DND-41 (cell line): ENCODE measurements around the gene HLA-DMA.

Experiments used
- EZH2 ChIP-seq: IDR thresholded peaks from 3 replicates; pipeline ENCODE4 v1.6.1; 2012; ENCODE audit warnings: borderline replicate concordance, low read depth, mild to moderate bottlenecking, moderate library complexity, low read length, inconsistent platforms; ENCODE audit not compliant: severe bottlenecking
- TF ChIP-seq, protein P1 (sequence below): IDR thresholded peaks from 2 replicates; pipeline ENCODE4 v1.5.1; 2012; ENCODE audit warnings: borderline replicate concordance, low read length, moderate library complexity, mild to moderate bottlenecking; ENCODE audit not compliant: poor library complexity, severe bottlenecking; ENCODE audit errors: extremely low read depth

DNA sequence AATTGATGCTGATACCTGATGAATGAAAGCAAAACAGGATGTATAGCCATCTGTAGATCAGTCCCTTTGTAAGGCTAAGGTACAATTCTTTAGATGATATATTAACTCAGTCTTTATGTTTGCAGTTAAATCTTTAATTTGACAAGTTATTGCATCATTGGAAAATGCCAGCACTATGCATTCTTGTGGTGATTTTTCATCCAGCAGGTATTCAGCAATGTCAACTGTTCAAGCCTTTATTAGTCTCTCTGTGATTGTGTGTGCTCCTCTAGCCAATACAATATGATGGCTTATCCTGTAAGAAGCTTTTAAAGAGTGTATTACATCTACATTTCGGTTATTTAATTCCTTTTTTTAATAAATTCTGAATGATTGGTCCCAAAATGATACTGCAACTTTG lies 46.4 kb downstream of the HLA-DMA start:
- TF ChIP-seq, protein P1, sequence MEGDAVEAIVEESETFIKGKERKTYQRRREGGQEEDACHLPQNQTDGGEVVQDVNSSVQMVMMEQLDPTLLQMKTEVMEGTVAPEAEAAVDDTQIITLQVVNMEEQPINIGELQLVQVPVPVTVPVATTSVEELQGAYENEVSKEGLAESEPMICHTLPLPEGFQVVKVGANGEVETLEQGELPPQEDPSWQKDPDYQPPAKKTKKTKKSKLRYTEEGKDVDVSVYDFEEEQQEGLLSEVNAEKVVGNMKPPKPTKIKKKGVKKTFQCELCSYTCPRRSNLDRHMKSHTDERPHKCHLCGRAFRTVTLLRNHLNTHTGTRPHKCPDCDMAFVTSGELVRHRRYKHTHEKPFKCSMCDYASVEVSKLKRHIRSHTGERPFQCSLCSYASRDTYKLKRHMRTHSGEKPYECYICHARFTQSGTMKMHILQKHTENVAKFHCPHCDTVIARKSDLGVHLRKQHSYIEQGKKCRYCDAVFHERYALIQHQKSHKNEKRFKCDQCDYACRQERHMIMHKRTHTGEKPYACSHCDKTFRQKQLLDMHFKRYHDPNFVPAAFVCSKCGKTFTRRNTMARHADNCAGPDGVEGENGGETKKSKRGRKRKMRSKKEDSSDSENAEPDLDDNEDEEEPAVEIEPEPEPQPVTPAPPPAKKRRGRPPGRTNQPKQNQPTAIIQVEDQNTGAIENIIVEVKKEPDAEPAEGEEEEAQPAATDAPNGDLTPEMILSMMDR = no peak
- no peak for TF ChIP-seq EZH2
